H7 (cell line): Measurements from ENCODE around the gene TEX101. TPM values are rescaled to one million over a fixed set of nuclear protein-coding genes. Genes with fewer than 3 reads are reported as not detected.

Source experiments
- DNase-seq: peaks from one replicate; pipeline ENCODE4 v3.0.0; 2012
- H3K27me3 ChIP-seq: 2 replicates; pipeline ENCODE4 v1.6.0; 2011; ENCODE audit warnings: mild to moderate bottlenecking, low read length; ENCODE audit not compliant: control insufficient read depth, insufficient read depth
- H3K36me3 ChIP-seq: replicated peaks from 2 replicates; pipeline ENCODE4 v1.5.1; 2011; ENCODE audit warnings: low read length; ENCODE audit not compliant: control insufficient read depth, insufficient read depth
- H3K4me3 ChIP-seq: 2 replicates; pipeline ENCODE4 v1.5.1; 2011; ENCODE audit warnings: low read depth, mild to moderate bottlenecking, control low read depth, low read length, moderate library complexity; ENCODE audit not compliant: insufficient read depth
- total RNA-seq: library from RNA; depleted of rRNA; stranded (reverse); fragments of >200 nt; shearing (Covaris generic); gene quantifications from 2 replicates; pipeline ENCODE4 v1.2.3, GENCODE V29; 2014; rRNA removed

The TEX101 gene
- total RNA-seq, 1 experiment from 2014 or later: not detected

DNA sequence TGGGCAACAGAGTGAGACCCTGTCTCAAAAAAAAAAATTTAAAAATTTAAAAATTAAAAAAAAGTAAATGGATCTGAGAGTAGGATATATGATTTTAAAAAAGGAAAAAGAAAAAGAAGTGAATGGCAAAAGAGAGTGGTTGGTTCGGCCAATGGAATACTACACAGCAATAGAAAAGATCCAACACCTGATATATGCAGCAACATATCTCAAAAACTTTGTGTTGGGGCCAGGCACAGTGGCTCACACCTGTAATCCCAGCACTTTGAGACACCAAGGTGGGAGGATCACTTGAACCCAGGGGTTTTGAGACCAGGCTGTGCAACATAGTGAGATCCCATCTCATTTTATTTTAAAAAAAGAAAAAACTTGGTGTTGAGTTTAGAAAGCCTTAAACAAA is 52.1 kb downstream of the TEX101 start:
- peaks cover 32% of the 10 kb centered on the region for H3K27me3 ChIP-seq

DNA sequence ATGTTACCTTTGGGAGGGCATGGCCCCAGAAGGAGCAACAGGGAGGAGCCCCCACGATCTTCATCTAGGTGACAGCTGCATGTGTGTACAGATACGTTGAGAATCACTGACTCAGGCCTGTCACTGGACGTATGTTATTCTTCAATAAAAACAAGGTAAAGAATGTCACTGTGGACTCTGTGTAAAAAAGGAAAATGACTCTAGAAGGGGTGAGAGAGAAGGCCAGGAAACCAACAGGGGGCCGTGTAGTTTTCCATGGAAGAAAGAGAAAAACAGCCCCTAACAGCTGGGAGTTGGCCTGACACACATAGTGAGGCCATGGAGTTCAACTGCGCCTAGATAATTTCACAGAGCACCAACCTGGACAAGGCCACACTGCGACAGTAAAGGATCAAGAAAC is 52.6 kb downstream of the TEX101 start:
- no peak for DNase-seq
- H3K4me3 ChIP-seq: no peak overlapping the region
- peaks cover 29% of the 10 kb centered on the region for H3K27me3 ChIP-seq
- H3K36me3 ChIP-seq: no peaks in the 10 kb centered on the region

More for the DNA sequence above, 52.1 kb downstream of the TEX101 start:
- no peaks in the 10 kb centered on the region for H3K36me3 ChIP-seq
- no peak overlapping the region for H3K4me3 ChIP-seq
- DNase-seq: no peak

DNA sequence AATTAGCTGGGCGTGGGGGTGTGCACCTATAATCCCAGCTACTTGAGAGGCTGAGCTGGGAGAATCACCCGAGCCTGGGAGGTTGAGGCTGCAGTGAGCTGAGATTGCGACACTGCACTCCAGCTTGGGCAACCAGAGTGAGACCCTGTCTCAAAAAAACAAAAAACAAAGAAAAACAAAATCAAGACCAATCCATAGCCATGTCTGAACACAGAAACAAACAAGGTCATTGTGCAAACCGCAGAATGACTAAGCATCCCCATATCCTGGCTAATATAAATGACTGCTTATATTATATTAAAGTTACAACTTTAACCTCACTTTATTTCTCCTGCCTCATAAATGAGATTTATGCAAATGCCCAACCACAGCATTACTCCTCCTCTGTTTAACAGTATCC is 53.0 kb downstream of the TEX101 start:
- H3K36me3 ChIP-seq: no peaks in the 10 kb centered on the region
- DNase-seq: no peak
- no peak overlapping the region for H3K4me3 ChIP-seq
- peaks cover 26% of the 10 kb centered on the region for H3K27me3 ChIP-seq

Other genes starting within 250 kb of the TEX101 start
- not detected in 2 replicates for gene PSG5, start 228.4 kb upstream of the TEX101 start, total RNA-seq
- gene PSG4, start 209.3 kb upstream of the TEX101 start, total RNA-seq: not detected in 2 replicates
- gene PSG9, start 145.4 kb upstream of the TEX101 start, total RNA-seq: not detected in 2 replicates
- 2.0 and 2.7 TPM in 2 replicates for gene CD177, start 61.2 kb upstream of the TEX101 start, total RNA-seq
- 0.11 TPM in 1 of 2 replicates, not detected in the other for gene LYPD3, start 50.7 kb downstream of the TEX101 start, total RNA-seq
- 3.5 and 7.9 TPM in 2 replicates for gene PHLDB3, start 89.9 kb downstream of the TEX101 start, total RNA-seq
- 15.0 and 17.0 TPM in 2 replicates for gene ETHE1, start 112.3 kb downstream of the TEX101 start, total RNA-seq
- gene ZNF575, start 118.3 kb downstream of the TEX101 start, total RNA-seq: not detected in 2 replicates
- 44.9 and 58.8 TPM in 2 replicates for gene XRCC1, start 160.6 kb downstream of the TEX101 start, total RNA-seq
- 4.9 and 6.2 TPM in 2 replicates for gene PINLYP, start 160.9 kb downstream of the TEX101 start, total RNA-seq
- gene IRGQ, start 181.2 kb downstream of the TEX101 start, total RNA-seq: 11.2 and 16.5 TPM in 2 replicates
- 12.3 and 18.6 TPM in 2 replicates for gene ZNF576, start 181.7 kb downstream of the TEX101 start, total RNA-seq
- gene SRRM5, start 197.2 kb downstream of the TEX101 start, total RNA-seq: 0.21 and 0.26 TPM in 2 replicates
- 59.0 and 70.5 TPM in 2 replicates for gene ZNF428, start 204.7 kb downstream of the TEX101 start, total RNA-seq
- 9.9 and 12.3 TPM in 2 replicates for gene CADM4, start 225.0 kb downstream of the TEX101 start, total RNA-seq